T-cell (primary cell): ENCODE measurements around the gene GRIK4. TPM values are rescaled to one million over a fixed set of nuclear protein-coding genes. Genes with fewer than 3 reads are reported as not detected.

Experiments
- ATAC-seq, 4 experiments: fragments of 200-7000 bp in 3 of 4; fragments of 150-1000 bp in 1 of 4; cut with Tn5 transposase; replicated peaks in 1 of 4; 1 replicate in 3 of 4; 2 replicates in 1 of 4; pipeline ENCODE4 v1.10.0; 2021; ENCODE audit warnings: moderate library complexity in 3 of 4, mild to moderate bottlenecking in 2 of 4, moderate number of reproducible peaks in 1 of 4
- CTCF ChIA-PET, 2 donors: fragments of 300-600 bp; sonication (Branson Sonifier 250); formaldehyde crosslinking; loops; one replicate each; lab custom pipeline; 2022; ENCODE audit warnings: antibody characterized with exemption in 2 of 2; lab: Charles Lee
- POLR2A ChIA-PET, 2 donors: fragments of 300-600 bp; sonication (Branson Sonifier 250); formaldehyde crosslinking; loops; one replicate each; lab custom pipeline; 2022; ENCODE audit warnings: antibody characterized with exemption in 2 of 2; lab: Charles Lee
- DNase-seq, 35 experiments: peaks; one replicate each; pipeline versions ENCODE4 v3.0.0 to v3.0.0-alpha.2; 2013 to 2023
- H3K27ac ChIP-seq: one replicate; pipeline ENCODE4 v1.5.1; 2013; ENCODE audit warnings: low read length
- H3K27me3 ChIP-seq, 2 experiments: replicated peaks in 1 of 2; 1 replicate in 1 of 2; 2 replicates in 1 of 2; pipeline versions ENCODE4 v1.6.1 to v1.7.0; 2013; ENCODE audit warnings: low read length in 1 of 2, mixed read lengths in 1 of 2; ENCODE audit not compliant: control insufficient read depth in 2 of 2, insufficient read depth in 2 of 2; ENCODE audit errors: extremely low read depth in 1 of 2
- H3K36me3 ChIP-seq, 2 donors: 1 replicate in 1 of 2; 2 replicates in 1 of 2; pipeline versions ENCODE4 v1.6.1 to v1.7.0; 2013; ENCODE audit warnings: low read length in 1 of 2; ENCODE audit not compliant: control insufficient read depth in 2 of 2, insufficient read depth in 1 of 2; ENCODE audit errors: extremely low read depth in 1 of 2
- H3K4me1 ChIP-seq, 2 experiments: 1 replicate in 1 of 2; 2 replicates in 1 of 2; pipeline versions ENCODE4 v1.6.1 to v1.7.0; 2013; ENCODE audit warnings: low read length in 2 of 2, mixed read lengths in 1 of 2; ENCODE audit not compliant: insufficient read depth in 2 of 2, control insufficient read depth in 1 of 2; ENCODE audit errors: extremely low read depth in 1 of 2
- H3K4me3 ChIP-seq, 2 donors: 1 replicate in 1 of 2; 2 replicates in 1 of 2; pipeline versions ENCODE4 v1.5.1 to v1.7.0; 2013; ENCODE audit warnings: mild to moderate bottlenecking in 2 of 2, low read length in 1 of 2, moderate library complexity in 1 of 2; ENCODE audit not compliant: control insufficient read depth in 1 of 2; ENCODE audit errors: extremely low read depth in 1 of 2
- H3K9me3 ChIP-seq: 2 replicates; pipeline ENCODE4 v1.7.0; 2013
- H3K27ac Mint-ChIP-seq, 2 donors: one replicate each; pipeline ENCODE4 v1.8.0; 2020 to 2021; ENCODE audit warnings: mild to moderate bottlenecking in 2 of 2, mixed read lengths in 2 of 2
- H3K27me3 Mint-ChIP-seq, 2 donors: one replicate each; pipeline ENCODE4 v1.8.0; 2021 to 2022; ENCODE audit warnings: mixed read lengths in 2 of 2
- H3K36me3 Mint-ChIP-seq: one replicate; pipeline ENCODE4 v1.8.0; 2021; ENCODE audit warnings: mixed read lengths
- H3K4me1 Mint-ChIP-seq, 3 donors: one replicate each; pipeline ENCODE4 v1.8.0; 2020 to 2022; ENCODE audit warnings: mixed read lengths in 3 of 3, mild to moderate bottlenecking in 1 of 3
- H3K4me3 Mint-ChIP-seq, 3 donors: one replicate each; pipeline ENCODE4 v1.8.0; 2020 to 2022; ENCODE audit warnings: mild to moderate bottlenecking in 3 of 3, mixed read lengths in 3 of 3, moderate library complexity in 3 of 3
- H3K9me3 Mint-ChIP-seq, 3 donors: one replicate each; pipeline ENCODE4 v1.8.0; 2020 to 2022; ENCODE audit warnings: mixed read lengths in 3 of 3
- WGBS: methylation state at CpG from one replicate; pipeline ENCODE4 v1.1.5; 2013; ENCODE audit warnings: missing lambda C conversion rate; ENCODE audit not compliant: insufficient coverage; 5-methylcytosine and 5-hydroxymethylcytosine counted together
- total RNA-seq, 35 experiments: library from RNA in 6 of 35; stranded (reverse) in 6 of 35; fragments of 120-200 nt in 1 of 35; gene quantifications; one replicate each; pipeline versions ENCODE4 v1.2.1 to v1.2.4 and lab custom pipeline; 2013 to 2026

Gene GRIK4
- total RNA-seq, 5 donors from 2014 or later (not counting 1 experiment from before 2014, with no cell fraction given), result 0.09 TPM; not detected in 4

DNA sequence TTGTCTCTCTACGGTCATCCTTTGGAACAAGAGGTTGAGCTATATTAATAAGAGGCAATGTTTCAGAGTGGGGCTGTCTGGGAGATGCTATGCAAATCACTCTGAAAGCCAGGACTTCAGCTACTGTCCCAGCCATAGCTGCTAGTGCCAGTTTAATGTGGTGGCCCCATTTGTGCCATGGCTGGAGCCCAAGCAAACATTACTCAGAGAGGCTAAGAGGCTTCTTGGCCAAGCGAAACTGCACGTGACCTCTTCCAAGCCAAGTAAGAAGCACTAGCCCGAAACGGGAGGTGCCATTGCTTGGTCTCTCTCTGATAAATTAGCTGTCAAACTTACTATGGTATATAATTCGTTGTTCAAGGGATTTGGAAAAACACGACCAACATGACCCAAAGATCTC is 462.0 kb downstream of the GRIK4 start:
- ChIA-PET CTCF (no interaction called here), POLR2A (no interaction called here)
- no peak overlapping the region for H3K27ac Mint-ChIP-seq
- H3K27me3 ChIP-seq, result peaks cover 0 to 16% of the 10 kb centered on the region in 2 experiments
- no peaks in the 10 kb centered on the region for H3K36me3 ChIP-seq
- no peak overlapping the region for H3K4me3 ChIP-seq
- ATAC-seq (no peak), DNase-seq (no peak)
- H3K27ac ChIP-seq, result no peak overlapping the region
- no peaks in the 10 kb centered on the region for H3K4me1 ChIP-seq
- H3K4me1 Mint-ChIP-seq, result no peaks in the 10 kb centered on the region
- no peak overlapping the region for H3K4me3 Mint-ChIP-seq
- H3K36me3 Mint-ChIP-seq, result no peaks in the 10 kb centered on the region
- no peaks in the 10 kb centered on the region for H3K9me3 Mint-ChIP-seq
- H3K9me3 ChIP-seq, result no peaks in the 10 kb centered on the region
- peaks cover 51 to 52% of the 10 kb centered on the region in 2 donors for H3K27me3 Mint-ChIP-seq
- 77% methylated on average over 5 of the region's 7 CpGs for WGBS

DNA sequence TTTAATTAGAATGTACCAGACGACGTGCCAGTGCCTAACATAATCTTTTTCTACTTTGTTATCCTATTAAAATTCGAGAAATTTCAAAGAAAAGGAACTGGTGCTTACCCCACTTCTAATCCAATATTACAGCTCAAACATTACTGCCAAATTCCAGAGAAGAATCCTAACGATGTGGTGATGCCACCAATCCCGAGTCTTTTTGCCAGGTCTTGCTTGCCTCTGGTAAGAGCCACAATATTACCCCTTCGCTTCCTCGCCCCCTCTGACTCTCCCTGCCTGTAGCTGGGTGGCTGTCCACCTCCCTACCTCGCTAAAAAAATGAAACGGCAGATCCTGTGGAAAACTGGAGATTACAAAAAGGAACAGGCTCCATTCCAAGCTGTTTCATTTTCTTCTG is 462.9 kb downstream of the GRIK4 start:
- no peaks in the 10 kb centered on the region for H3K4me1 Mint-ChIP-seq
- no peak overlapping the region for H3K27ac ChIP-seq
- H3K9me3 ChIP-seq, result no peaks in the 10 kb centered on the region
- no peaks in the 10 kb centered on the region for H3K4me1 ChIP-seq
- POLR2A ChIA-PET, result no interaction called here
- H3K36me3 Mint-ChIP-seq, result no peaks in the 10 kb centered on the region
- 51% methylated on average over 6 of the region's 9 CpGs for WGBS
- CTCF ChIA-PET, result no interaction called here
- no peak for DNase-seq
- no peak overlapping the region for H3K4me3 ChIP-seq
- H3K9me3 Mint-ChIP-seq, result no peaks in the 10 kb centered on the region
- ATAC-seq, result no peak
- no peak overlapping the region for H3K27ac Mint-ChIP-seq
- peaks cover 0 to 14% of the 10 kb centered on the region in 2 experiments for H3K27me3 ChIP-seq
- H3K36me3 ChIP-seq, result no peaks in the 10 kb centered on the region
- no peak overlapping the region for H3K4me3 Mint-ChIP-seq
- H3K27me3 Mint-ChIP-seq, result peaks cover 50 to 58% of the 10 kb centered on the region in 2 donors

DNA sequence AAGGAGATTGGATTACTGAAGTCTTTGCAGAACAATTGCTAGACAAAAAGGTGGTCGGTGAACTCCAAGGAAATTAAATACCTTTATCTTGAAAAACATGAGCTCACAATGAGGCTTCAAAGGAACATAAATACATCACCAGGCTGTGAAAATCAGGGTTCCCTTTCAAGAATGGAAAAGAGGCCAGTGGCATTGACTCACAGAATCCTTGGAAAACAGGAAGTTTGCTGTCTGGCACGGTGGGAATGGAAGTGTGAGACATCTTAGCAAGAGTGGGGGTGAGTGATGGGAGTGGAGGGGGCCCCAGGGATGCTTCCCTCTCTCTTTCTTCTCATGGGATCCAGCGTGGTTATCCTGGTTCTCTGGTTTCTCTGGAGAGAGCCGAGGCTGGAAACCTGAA is 463.4 kb downstream of the GRIK4 start:
- H3K9me3 Mint-ChIP-seq, result no peaks in the 10 kb centered on the region
- ChIA-PET POLR2A (no interaction called here), CTCF (no interaction called here)
- DNase-seq (no peak), ATAC-seq (no peak)
- Histone ChIP-seq H3K27ac (no peak overlapping the region), H3K4me1 (no peaks in the 10 kb centered on the region), H3K9me3 (no peaks in the 10 kb centered on the region), H3K27me3 (peaks cover 0 to 14% of the 10 kb centered on the region in 2 experiments), H3K36me3 (no peaks in the 10 kb centered on the region), H3K4me3 (no peak overlapping the region)
- H3K27ac Mint-ChIP-seq, result no peak overlapping the region
- H3K27me3 Mint-ChIP-seq, result peaks cover 51 to 60% of the 10 kb centered on the region in 2 donors
- no peaks in the 10 kb centered on the region for H3K36me3 Mint-ChIP-seq
- no peaks in the 10 kb centered on the region for H3K4me1 Mint-ChIP-seq
- H3K4me3 Mint-ChIP-seq, result no peak overlapping the region
- whole genome bisulfite sequencing, result 0% methylated on average over 1 of the region's 4 CpGs

DNA sequence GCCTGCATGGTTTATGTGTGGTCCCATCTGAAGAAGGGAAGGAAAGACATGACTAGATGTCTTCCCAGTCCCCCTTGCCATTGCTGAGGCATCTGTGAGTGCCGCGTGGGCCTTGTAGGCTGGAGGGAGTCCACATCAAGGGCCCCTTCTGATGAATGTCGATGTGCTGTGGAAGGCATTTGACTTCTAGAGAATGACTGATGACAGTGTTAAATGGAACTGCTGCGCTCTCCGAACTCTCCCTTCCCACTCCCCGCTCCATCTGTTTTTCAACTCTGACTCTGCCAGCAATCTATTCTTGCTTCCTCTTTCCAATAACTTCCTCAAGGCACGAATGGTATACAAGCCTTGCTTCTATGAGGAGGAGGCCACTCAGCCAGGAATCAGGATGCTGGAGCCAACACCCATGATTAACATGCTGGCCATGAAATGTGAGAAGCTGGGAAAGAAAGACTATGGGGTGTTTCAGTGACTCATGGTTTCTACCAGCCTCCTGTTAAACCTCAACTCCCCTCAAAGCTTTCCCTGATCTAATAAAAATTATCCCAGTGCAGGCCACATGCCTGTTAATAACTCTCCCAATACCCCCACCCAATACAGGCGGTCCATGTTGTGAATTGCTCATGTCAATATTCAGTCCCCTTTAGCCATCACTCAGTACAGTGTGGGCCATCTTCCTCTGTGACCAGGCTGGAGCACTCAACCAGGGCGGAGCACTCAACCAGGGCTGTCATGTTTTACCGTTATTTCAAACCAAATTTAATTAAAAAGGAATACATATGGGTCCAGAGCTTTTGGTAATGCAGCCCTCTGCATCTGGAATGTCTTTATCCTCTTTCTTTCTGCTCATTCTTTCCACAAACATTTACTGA is 466.0 kb downstream of the GRIK4 start:
- Mint-ChIP-seq H3K4me3 (no peak overlapping the region), H3K36me3 (no peaks in the 10 kb centered on the region), H3K27me3 (peaks cover 36 to 53% of the 10 kb centered on the region in 2 donors), H3K4me1 (no peaks in the 10 kb centered on the region), H3K27ac (no peak overlapping the region), H3K9me3 (no peaks in the 10 kb centered on the region)
- no peaks in the 10 kb centered on the region for H3K9me3 ChIP-seq
- H3K4me3 ChIP-seq, result no peak overlapping the region
- H3K27ac ChIP-seq, result no peak overlapping the region
- DNase-seq (no peak), ATAC-seq (no peak)
- no peaks in the 10 kb centered on the region for H3K4me1 ChIP-seq
- ChIA-PET POLR2A (no interaction called here), CTCF (no interaction called here)
- no peaks in the 10 kb centered on the region for H3K36me3 ChIP-seq
- peaks cover 0 to 11% of the 10 kb centered on the region in 2 experiments for H3K27me3 ChIP-seq
- WGBS, result 100% methylated on average over 3 of the region's 10 CpGs

DNA sequence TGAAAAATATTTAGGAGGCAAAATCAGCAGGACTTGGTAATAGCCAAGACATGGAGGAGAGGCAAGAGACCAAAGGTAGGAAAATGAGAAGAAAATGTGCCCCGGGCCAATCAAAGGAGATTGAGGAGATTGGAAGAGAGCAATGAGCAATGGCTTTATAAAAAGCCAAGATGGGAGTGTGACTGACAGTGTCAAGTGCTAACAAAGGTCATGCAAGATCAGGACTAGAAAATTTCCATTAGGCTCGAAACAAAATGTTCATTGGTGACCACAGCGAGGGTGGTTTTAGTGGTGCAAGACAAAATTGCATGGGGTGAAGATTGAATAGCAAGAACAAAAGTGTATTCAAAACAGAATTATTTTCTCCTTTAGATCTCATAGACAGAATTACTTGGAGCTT is 467.2 kb downstream of the GRIK4 start:
- ChIA-PET POLR2A (interaction anchor here (0.6 to 0.7 kb wide), 2 partner anchors 36 to 46 kb away, joined by 3 to 7 read pairs; no protein-coding TSS in a partner anchor), CTCF (no interaction called here)
- H3K4me1 ChIP-seq, result no peaks in the 10 kb centered on the region
- no peak for DNase-seq
- no peak for ATAC-seq
- no peaks in the 10 kb centered on the region for H3K9me3 ChIP-seq
- Mint-ChIP-seq H3K4me1 (no peaks in the 10 kb centered on the region), H3K27me3 (peaks cover 38 to 57% of the 10 kb centered on the region in 2 donors), H3K27ac (no peak overlapping the region), H3K9me3 (no peaks in the 10 kb centered on the region), H3K36me3 (no peaks in the 10 kb centered on the region), H3K4me3 (no peak overlapping the region)
- no peak overlapping the region for H3K27ac ChIP-seq
- H3K27me3 ChIP-seq, result peaks cover 0 to 12% of the 10 kb centered on the region in 2 experiments
- no peaks in the 10 kb centered on the region for H3K36me3 ChIP-seq
- H3K4me3 ChIP-seq, result no peak overlapping the region
- WGBS, result 100% methylated on average over 1 of the region's 3 CpGs

DNA sequence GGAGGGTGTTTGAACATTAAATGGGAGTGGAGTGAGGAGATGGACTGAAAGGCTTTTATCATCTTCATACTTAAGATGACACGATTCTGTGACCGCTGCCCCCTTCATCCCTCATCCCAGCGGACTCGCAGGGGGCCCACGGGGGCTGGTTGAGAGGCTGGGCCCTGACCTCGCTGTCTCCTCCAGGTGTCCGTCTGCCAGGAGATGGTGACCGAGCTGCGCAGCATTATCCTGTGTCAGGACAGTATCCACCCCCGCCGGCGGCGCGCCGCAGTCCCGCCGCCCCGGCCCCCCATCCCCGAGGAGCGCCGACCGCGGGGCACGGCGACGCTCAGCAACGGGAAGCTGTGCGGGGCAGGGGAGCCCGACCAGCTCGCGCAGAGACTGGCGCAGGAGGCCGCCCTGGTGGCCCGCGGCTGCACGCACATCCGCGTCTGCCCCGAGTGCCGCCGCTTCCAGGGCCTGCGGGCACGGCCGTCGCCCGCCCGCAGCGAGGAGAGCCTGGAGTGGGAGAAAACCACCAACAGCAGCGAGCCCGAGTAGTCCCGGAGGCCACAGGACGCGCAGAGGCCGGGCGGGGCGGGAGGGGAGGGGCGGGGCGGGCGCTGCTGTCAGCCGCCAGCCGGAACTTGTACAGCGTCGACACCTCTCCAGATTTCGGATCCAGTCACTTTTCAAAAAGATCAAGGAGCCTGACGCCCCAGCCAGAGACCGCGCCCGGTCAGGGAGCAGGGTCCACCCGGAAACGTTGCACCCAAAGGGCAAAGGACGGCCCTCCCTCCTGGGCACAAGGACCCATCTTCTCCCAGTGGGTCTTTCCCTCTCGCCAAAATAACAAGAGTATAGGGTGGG is 474.4 kb downstream of the GRIK4 start:
- H3K9me3 ChIP-seq, result no peaks in the 10 kb centered on the region
- peak in 34 of 35 experiments; percentile 3 to 48 (median 24) for DNase-seq
- POLR2A ChIA-PET, result no interaction called here
- Mint-ChIP-seq H3K27me3 (peaks cover 28 to 38% of the 10 kb centered on the region in 2 donors), H3K4me1 (peaks cover 12 to 17% (median 13%) of the 10 kb centered on the region in 3 donors), H3K27ac (no peak overlapping the region), H3K36me3 (no peaks in the 10 kb centered on the region), H3K4me3 (peak overlapping the region; percentile 63 to 73 (median 68)), H3K9me3 (no peaks in the 10 kb centered on the region)
- 3% methylated on average over 46 of the region's 72 CpGs for WGBS
- peak overlapping the region; percentile 27 to 57 for H3K4me3 ChIP-seq
- H3K27ac ChIP-seq, result no peak overlapping the region
- H3K27me3 ChIP-seq, result peaks cover 2 to 19% of the 10 kb centered on the region in 2 experiments
- CTCF ChIA-PET, result no interaction called here
- ATAC-seq, result peak; percentile 84 to 94 (median 90)
- H3K4me1 ChIP-seq, result peaks cover 0 to 7% of the 10 kb centered on the region in 2 experiments
- no peaks in the 10 kb centered on the region for H3K36me3 ChIP-seq
